BE2C (cell line): ENCODE data around the gene C3orf18.

ENCODE experiments used
- DNase-seq: peaks from one replicate; pipeline ENCODE4 v3.0.0-alpha.2; 2020
- H3K27me3 ChIP-seq: fragments of 250-450 bp; sonication (Bioruptor Pico); 2 replicates; pipeline ENCODE4 v1.5.1; 2020; ENCODE audit warnings: mild to moderate bottlenecking
- H3K36me3 ChIP-seq: fragments of 250-450 bp; sonication (Bioruptor Pico); 2 replicates; pipeline ENCODE4 v1.5.1; 2020; ENCODE audit warnings: mild to moderate bottlenecking
- H3K4me1 ChIP-seq: fragments of 250-450 bp; sonication (Bioruptor Pico); 2 replicates; pipeline ENCODE4 v1.5.1; 2020
- H3K4me3 ChIP-seq: 2 replicates; pipeline ENCODE4 v1.5.1; 2011; ENCODE audit warnings: low read depth, low read length
- H3K9me3 ChIP-seq: fragments of 250-450 bp; sonication (Bioruptor Pico); 2 replicates; pipeline ENCODE4 v1.5.1; 2020
- CTCF ChIP-seq: IDR thresholded peaks from 2 replicates; pipeline ENCODE4 v1.5.1; 2012; ENCODE audit warnings: mild to moderate bottlenecking, low read depth, low read length

C3orf18 gene

DNA sequence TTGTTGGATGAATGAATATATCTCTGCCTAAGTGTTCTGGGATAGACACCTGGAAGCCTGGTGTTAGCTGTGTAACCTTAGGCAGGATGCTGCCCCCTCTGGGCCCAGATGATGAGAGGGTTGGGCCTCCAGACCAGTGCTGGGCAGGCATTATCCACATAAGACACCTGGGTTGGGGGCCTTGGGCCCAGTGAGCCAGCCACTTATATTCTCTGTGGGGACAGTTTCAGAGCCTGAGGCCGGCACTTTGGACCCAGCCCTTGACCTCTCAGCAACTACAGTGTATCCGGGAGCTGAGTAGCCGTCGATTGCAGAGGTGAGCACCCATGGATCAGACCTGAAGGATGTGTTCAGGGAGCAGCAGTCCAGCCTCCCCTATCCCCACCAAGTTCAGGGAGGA lies 3.9 kb upstream of the C3orf18 start:
- Histone ChIP-seq H3K4me1 (peaks cover 3% of the 10 kb centered on the region; the same call in 1 of the 2 replicates), H3K36me3 (no peaks in the 10 kb centered on the region), H3K4me3 (no peak overlapping the region), H3K9me3 (no peaks in the 10 kb centered on the region), H3K27me3 (no peaks in the 10 kb centered on the region)
- TF ChIP-seq CTCF = no peak
- DNase-seq = no peak

DNA sequence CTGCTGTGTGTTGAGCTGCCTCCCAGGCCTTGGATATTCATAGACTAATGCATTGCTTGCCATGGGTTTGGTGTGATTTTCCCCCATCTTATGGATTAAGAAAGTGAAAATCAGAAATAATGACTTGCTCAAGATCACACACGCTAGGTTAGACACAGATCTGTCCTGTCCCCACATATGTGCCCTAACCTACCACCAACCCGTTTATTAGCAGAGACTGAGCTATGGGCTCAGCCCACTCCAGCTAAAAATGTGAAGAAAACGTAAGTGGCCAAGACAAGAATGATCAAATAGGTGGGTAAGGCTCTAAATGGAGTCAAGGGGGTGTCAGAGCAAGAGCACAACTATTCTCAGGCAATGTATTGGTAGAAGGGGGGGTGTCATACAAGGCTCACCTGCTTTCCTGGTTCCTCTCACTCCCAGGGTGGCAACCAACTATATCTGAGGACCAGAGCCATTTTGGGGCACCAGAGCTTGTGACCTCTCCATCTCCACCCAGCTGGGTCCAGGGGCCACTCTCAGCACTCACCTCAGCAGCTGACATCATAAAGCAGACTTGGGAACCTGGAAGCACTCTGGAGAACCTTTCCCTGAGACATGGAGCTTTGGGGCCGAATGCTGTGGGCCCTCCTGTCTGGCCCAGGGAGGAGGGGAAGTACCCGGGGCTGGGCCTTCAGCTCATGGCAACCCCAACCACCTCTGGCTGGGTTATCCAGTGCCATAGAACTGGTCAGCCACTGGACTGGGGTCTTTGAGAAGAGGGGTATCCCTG lies 3.1 kb upstream of the C3orf18 start:
- no peaks in the 10 kb centered on the region for H3K36me3 ChIP-seq
- DNase-seq = no peak
- TF ChIP-seq CTCF = no peak
- H3K9me3 ChIP-seq = no peaks in the 10 kb centered on the region
- H3K4me1 ChIP-seq = peaks cover 3% of the 10 kb centered on the region; the same call in 1 of the 2 replicates
- H3K27me3 ChIP-seq = no peaks in the 10 kb centered on the region
- no peak overlapping the region; the same call in 1 of the 2 replicates for H3K4me3 ChIP-seq

DNA sequence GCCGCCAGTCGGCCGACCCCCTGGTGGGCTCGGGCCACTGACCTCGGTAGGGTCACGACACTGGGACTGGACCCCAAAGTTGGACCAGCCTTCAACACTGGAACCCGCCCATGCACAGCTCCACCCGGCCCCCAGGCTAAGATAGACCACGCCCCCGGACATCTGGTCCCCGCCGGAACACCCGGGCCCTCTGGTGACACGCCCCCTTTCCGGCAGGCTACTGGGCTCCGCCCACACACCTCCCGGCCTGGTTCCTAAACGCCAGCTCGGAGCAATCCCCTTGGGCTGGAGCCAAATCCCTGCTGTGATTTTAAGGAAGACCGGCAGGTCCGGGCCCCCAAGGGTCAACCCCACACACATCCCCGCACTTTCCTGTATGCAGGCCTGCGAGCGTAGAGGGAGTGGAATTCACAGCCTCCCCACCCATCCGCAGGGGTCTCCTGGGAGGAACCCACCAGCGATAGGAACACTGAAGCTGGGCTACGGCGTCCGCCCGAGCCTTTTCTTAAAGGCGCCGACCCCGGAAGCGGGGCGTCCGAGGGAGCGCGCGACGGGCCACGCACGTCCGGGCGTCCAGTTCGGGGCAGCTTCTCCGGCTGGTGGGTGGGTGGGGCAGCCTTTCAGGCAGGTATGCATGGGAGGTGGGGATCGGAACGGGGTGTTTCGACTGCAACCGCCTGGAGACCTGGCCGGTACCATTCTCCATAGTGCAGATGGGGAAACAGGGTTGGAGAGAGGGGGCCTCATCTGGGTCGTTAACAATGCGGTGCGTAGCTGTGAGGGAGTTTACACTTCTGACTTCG lies 1.6 kb upstream of the C3orf18 start, which contains the start of gene HEMK1:
TSS of gene HEMK1 (plus strand) at position 576 of the 803 bp plus-strand sequence. CDS start 1,583 bp downstream, outside the sequence.
- peak within 1 kb of the TSS; percentile 83 for H3K4me3 ChIP-seq
- H3K27me3 ChIP-seq = no peaks in the 10 kb centered on the region
- no peak for TF ChIP-seq CTCF
- H3K9me3 ChIP-seq = no peaks in the 10 kb centered on the region
- DNase-seq = peak; percentile 94
- H3K36me3 ChIP-seq = no peaks in the 10 kb centered on the region
- H3K4me1 ChIP-seq = peaks cover 3% of the 10 kb centered on the region; the same call in 1 of the 2 replicates

- TF ChIP-seq CTCF = no peak
- peak overlapping the region; percentile 42 for H3K4me3 ChIP-seq
- H3K9me3 ChIP-seq = no peaks in the 10 kb centered on the region
- no peaks in the 10 kb centered on the region for H3K27me3 ChIP-seq
- no peaks in the 10 kb centered on the region for H3K36me3 ChIP-seq
- DNase-seq = no peak
- H3K4me1 ChIP-seq = peaks cover 3% of the 10 kb centered on the region; the same call in 1 of the 2 replicates
Observed at GRCh38 chr3:50567011-50567385, 549 bp downstream of the C3orf18 start.

GRCh38 chr3:50564321-50564720 lies 3.2 kb downstream of the C3orf18 start:
- Histone ChIP-seq H3K36me3 (no peaks in the 10 kb centered on the region), H3K27me3 (no peaks in the 10 kb centered on the region), H3K4me3 (no peak overlapping the region), H3K4me1 (peaks cover 3% of the 10 kb centered on the region; the same call in 1 of the 2 replicates), H3K9me3 (no peaks in the 10 kb centered on the region)
- TF ChIP-seq CTCF = no peak
- no peak for DNase-seq
